GM12872 (cell line): ENCODE results near the gene SYNE1.
A peak's percentile ranks its signal among the peaks of the same experiment; 100 is the strongest.

Source experiments
- TF ChIP-seq, protein P1 (sequence below): IDR thresholded peaks from 3 replicates; pipeline ENCODE4 v1.5.1; 2011; ENCODE audit warnings: low read depth, mild to moderate bottlenecking, low read length, moderate library complexity; ENCODE audit not compliant: insufficient read depth

The SYNE1 gene

DNA sequence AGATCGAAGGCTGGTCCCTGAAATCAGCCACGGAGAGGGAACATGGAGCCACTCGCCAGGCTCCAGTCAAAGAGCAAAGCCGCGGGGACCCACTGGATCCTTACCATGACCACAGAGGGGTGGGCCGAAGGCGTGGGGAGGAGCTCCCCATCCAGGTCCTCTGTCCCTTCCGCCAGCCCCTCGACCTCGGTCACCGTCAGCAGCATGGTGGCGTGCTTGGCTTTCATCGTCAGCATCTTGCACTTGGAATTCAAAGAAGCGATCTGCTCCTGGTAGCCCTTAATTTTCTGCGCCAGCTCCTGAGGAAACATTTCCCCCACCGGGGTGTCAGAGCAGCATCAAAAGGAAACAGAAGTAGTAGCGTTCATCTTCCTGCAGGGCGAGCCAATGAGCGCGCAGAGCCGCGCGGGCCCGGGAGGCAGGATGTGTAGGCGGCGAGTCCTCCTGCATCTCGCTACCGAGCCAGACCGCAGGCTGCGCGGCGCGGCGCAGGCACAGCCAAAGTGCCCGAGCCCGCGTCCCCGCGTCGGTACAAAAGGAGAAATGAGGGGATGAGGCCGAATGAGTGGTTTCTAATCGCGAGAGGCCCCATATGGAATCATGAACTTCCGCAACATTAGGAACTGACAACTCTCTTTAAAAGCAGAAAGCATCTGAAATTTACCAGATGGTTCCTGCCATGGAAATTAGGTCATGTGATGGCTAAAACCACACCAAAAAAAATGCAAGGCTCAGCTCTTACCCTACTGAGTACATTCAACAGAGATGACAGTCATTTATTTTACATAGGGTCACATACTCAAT lies 335.2 kb downstream of the SYNE1 start:
- TF ChIP-seq, protein P1, sequence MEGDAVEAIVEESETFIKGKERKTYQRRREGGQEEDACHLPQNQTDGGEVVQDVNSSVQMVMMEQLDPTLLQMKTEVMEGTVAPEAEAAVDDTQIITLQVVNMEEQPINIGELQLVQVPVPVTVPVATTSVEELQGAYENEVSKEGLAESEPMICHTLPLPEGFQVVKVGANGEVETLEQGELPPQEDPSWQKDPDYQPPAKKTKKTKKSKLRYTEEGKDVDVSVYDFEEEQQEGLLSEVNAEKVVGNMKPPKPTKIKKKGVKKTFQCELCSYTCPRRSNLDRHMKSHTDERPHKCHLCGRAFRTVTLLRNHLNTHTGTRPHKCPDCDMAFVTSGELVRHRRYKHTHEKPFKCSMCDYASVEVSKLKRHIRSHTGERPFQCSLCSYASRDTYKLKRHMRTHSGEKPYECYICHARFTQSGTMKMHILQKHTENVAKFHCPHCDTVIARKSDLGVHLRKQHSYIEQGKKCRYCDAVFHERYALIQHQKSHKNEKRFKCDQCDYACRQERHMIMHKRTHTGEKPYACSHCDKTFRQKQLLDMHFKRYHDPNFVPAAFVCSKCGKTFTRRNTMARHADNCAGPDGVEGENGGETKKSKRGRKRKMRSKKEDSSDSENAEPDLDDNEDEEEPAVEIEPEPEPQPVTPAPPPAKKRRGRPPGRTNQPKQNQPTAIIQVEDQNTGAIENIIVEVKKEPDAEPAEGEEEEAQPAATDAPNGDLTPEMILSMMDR: peak; percentile 62

DNA sequence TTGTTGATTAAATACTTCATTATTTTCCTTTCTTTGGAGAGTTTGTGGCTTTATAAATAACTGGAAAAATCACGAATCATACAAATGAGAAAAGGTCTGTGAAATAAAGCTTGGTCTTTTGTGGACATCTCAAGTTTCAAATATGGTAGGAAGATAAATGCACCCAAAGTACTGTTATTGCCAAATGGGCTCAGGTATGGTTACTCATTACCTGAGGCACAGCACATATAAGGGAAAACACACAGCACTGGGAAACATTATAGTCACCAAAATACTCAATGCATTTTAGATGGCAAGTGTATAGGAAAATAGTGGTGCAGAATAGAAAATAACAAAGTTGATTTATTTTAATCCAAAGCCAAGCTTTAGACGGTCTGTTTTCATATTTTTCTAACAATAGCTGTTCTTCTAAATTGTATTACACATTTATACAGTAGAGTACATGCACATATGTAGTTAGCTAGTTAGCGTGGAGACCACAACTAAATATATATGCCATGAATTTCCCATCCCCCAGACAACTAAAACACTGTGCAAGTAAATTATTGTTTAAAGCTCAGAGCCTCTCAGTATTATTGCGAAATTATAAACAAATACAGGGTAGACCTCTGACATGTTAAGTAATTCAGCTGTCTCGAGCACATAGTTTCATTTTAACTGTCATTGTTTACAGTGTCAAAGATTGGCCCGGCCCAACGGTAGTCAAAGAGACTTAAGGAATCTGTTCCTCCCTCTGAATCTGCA lies 336.0 kb downstream of the SYNE1 start:
- TF ChIP-seq, protein P1: no peak

DNA sequence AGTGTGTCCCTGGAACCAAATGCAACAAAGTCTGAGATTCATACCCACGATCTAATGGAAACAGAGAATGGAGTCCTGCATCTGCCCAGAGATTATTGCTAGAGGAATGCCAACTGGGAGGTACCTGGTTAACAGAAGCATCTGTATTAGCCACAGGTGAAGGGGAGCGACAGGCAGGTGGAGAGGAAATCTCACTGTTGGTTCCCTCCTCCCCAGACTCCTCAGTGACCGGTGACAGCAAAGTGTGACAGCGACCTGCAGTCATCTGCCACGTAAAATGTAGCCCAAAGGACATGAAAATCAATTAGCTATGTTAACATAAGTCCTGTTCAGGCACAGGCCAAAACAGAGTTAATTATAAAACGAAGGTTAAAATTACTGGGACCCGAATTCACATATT lies 336.6 kb downstream of the SYNE1 start:
- TF ChIP-seq, protein P1: no peak

- TF ChIP-seq, protein P1: no peak
Observed at GRCh38 chr6:152298848-152299735, 338.1 kb downstream of the SYNE1 start.

GRCh38 chr6:152298055-152298647 lies 339.0 kb downstream of the SYNE1 start:
- TF ChIP-seq, protein P1: no peak

DNA sequence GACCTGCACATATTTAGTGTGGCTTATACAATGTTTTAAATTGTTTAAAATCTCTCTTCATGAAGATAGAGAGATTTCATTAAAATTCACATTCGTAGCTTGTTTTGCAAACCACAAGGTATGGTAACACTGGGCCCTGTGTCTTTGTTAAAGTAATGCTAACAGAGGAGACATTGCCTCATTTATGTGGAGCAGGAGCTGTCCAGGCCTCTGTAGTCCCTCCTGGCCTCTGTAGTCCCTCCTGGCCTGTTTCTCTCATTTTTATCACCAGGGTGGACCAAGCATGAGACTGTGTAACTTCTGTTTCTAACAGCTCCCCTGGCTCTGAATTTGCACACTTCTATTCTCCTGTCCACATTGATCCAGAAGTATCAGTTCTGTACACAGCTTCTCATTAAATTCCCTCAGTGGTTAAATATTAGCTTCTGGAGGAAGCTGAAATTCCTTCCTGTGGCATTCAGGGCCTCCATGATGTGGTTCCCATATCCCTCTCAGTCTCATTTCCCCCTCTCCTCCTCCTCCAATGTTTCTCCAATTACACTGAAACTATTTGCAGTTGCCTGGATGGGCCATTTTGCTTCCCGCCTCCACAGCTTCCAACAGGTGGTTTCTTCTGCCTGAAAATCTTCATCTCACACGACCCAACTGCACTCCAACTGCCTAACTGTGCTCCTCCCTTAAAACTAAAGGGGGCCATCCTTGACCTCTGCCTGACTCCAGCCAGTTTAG lies 340.4 kb downstream of the SYNE1 start:
- TF ChIP-seq, protein P1: no peak
